Right renal pelvis (tissue), 4 donors: ENCODE data around the gene ALDH1A1. TPM values are rescaled to one million over a fixed set of nuclear protein-coding genes. Genes with fewer than 3 reads are reported as not detected.
"Not testable (repeated sequence)": the region's sequence is repeated elsewhere in the genome, so short reads cannot be mapped to it uniquely, and the experiment has no call there.

Experiments used
- DNase-seq, 4 donors: peaks; one replicate each; pipeline ENCODE4 v3.0.0-alpha.2; 2013; ENCODE audit warnings: low read depth in 4 of 4, low spot score in 3 of 4, missing footprints in 1 of 4
- polyA plus RNA-seq, 4 donors: library from polyadenylated mRNA; unstranded; fragments of 120-200 nt; gene quantifications; one replicate each; pipeline ENCODE4 v1.2.1, GENCODE V29; 2013; ENCODE audit not compliant: insufficient read length in 4 of 4

The ALDH1A1 gene
- polyA plus RNA-seq, 4 donors = 277 to 346 (median 312) TPM

DNA sequence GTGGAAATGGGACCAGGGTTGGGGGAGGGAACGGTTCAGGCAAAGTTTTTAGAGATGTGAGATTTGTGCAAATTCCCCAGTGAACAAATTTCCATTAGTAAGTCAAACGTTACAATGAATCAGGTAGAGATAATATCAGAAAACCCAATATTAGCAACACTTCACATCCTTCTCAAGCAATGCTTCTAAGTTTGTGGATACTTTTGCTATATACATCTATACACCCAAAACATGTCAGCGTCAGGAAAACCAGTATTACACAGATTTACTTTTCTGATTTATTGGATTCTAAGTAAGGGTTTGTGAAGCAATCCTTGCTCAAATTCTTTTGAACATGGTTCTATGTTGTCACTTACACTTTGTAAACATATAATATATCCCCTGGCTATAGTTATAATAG is 6.5 kb downstream of the ALDH1A1 start:
- DNase-seq = no peak

DNA sequence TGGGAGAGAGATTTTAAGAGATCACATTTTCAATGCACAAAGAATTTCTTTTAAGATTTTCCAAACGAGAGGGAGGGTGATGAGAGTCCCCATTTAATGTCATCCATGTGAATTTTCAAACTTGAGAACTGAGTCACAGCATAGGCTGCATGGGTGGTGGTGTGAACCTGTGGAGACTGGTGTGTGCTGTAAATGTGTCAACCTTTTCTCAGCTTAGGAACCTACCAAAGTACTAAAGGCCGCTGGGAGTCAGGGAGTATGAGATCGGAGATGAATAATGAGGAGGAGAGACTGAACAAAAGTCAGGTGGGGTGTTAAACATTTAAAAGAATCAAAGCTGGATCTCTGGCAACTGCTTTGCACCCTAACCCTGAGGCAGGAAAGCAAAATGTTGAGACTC is 7.5 kb downstream of the ALDH1A1 start:
- no peak for DNase-seq

DNA sequence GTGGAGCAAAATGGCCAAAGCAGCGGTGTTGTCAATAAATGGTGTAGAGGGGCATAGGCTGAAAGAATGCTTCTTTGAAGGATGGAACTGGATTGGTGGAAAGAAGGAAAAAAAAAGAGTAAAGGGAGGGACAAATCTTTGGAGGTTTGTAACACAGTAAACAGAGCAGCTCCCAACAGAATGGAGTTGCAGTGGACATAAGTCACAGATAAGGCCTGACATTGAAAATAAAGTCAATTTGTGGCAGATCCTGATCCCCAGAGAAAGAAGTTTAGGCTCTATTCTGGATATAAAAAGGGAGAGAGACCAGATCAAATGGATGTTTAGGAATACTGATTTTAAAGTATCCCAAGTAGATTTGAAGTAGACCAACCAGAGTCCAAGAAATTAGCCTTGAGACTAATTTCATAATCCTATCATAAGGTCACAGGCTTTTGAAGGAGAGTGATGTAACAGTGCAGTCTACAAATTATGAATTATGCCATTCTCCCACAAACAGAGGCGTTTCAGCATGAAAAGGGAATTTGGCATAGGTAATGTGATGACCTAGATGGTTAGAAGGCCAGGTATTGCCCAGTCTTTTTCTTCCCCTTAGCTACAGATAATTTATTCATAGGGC is 8.9 kb downstream of the ALDH1A1 start:
- no peak for DNase-seq

DNA sequence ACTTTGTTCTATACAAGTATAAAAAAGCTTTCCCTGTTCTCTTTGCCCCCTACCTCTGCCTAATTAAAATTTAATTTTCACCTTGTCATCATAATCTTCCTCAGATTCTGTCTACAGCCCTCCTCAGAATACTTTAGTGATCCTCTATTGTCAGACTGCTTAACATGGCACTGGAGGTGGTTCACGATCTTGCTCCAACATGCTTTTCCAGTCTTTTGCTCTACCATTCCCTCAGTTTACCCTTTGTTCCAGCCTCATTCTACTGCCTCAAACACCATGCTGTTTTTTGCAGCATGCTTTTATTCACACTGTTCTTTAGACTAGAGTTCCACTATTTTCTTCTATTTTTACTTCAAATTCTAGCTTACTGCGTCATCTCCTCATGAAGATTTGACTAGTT is 10.4 kb downstream of the ALDH1A1 start:
- no peak for DNase-seq

DNA sequence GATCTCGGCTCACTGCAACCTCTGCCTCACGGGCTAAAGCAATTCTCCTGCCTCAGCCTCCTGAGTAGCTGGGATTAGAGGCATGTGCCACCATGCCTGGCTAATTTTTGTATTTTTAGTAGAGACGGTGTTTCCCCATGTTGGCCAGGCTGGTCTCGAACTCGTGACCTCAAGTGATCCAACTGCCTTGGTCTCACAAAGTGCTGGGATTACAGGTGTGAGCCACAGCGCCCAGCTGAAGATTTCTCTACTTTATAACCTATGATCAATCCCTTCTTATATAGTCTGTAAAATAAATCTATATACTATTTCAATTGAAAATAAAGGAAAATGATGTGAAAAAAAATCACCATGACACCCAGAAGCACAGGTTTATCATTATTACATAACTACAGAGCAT is 13.3 kb downstream of the ALDH1A1 start:
- DNase-seq = not testable (repeated sequence)

DNA sequence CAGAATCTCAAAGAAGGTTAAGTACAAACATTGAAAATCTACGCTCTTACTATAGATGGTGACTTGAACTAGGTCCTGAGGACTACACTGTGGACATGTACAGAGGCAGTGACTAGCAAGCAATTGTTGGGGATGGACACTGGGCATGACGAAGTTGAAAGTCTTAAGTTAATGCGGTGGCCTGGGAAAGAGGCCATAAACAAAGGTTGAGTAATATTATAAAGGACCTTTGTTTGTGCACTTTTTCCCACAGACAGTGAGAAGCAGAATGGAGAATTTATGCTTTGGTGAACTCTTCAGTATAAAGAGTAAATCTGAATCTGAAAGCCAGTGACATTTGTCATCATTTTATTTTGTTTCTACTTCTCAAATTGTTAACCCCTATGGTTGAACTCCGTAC is 15.3 kb downstream of the ALDH1A1 start:
- no peak for DNase-seq

DNA sequence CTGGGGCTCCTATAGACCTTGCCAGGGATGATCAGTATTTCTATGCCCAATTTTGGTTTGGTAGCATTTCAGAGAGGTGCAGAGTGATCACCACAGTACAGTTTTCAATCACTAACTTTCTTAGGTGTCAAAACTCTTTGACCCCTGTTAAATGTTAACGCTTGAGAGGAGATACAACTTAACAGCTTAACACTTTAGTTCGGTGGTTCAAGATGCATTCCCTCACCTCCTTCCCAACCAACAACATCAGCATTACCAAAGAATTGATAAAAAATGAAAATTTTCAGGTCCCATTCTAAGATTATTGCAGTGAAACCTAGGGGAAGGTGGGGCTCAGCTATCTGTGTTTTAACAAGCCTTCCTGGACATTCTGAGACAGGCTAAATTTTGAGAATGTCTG is 16.2 kb downstream of the ALDH1A1 start:
- DNase-seq = no peak

DNA sequence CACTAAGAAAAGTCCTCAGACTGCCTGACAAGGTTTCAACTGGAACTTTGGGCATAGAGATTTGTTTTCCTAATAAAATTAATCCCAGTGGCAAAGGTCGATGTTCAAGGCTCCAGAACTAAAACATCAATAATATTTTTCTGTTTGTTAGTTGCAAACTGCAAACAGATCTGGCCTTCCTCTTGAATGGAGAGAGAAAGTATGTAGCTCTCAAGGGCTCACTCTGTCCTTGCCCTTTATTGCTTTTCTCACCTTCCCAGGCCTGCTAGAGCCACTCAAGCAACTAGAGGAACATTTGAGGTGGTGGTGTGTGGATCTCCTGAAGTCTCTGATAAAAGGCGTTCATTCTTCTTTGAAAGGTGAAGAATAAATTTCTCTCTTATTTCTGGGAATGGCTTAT is 16.6 kb downstream of the ALDH1A1 start:
- no peak for DNase-seq

DNA sequence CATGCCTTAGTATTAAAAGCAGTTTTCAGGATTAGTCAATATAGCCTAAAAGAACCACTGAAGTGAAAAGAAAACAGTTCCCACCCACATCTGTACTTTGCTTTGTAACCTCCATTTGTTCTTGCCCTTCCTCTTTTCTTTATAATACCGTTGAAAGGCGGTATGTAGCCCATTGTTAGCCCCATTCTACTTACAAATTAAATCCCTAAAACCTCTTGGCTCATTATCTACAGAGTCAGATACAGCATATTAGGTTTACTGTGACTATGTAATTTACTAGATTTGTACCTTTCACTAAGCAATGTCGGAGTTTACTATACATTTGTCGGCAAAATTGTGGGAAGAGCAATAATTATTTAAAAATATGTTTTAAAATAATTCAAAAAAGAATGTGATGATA is 17.3 kb downstream of the ALDH1A1 start:
- no peak for DNase-seq

DNA sequence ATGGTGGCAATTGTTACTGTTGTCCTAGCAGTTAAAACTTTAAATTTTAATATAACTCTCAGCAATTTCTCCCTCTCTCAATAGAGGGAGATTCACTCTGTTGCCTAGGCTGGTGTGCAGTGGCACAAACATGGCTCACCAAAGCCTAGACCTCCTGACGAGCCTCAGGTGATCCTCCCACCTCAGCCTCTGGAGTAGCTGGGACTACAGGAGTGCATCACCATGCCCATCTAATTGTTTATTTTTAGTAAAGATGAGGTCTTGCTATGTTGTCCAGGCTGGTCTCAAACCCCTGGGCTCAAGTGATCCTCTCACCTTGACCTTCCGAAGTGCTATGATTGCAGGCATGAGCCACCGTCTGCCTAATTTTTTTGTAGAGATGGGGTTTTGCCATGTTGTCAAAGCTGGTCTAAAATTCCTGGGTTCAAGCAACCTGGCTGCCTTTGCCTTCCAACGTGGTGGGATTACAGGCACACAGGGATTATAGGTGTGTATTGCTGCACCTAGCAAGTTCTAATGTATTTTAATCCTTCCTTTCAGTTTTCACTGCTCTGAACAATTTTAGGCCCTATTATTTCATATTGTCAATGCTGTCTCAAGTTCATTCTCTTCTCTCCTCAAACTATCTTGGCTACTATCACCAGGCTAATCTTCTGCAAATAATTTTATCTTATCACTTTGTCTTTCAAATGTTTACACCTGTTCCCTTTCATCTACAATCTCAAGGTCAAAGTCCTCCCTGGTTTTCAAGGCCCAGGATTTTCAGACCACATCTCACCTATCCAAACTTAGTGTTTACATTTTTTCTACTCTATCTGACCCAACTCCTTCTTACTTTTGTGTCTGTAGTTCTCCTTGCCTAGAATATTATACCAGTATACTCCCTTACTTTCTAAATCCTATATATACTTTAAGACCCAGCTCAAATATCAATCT is 18.9 kb downstream of the ALDH1A1 start:
- DNase-seq = no peak

DNA sequence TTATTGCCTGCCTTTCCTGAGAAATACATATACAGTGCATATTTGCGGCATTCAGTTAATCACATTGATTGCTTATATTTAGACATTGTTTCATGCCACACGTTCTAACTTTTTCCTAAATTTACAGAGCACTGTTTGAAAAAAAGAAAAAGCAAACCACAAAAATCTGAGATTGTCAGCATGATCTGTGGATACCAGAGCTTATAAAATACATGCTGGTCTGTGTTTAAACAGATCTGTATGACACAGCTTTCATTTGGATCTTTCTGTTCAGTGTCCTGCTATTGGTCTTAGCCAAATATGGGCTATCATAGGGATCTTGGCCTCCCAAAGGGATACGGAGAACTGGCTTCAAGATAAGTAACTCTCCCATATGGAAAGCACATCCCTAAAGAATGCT is 20.2 kb downstream of the ALDH1A1 start:
- no peak for DNase-seq

DNA sequence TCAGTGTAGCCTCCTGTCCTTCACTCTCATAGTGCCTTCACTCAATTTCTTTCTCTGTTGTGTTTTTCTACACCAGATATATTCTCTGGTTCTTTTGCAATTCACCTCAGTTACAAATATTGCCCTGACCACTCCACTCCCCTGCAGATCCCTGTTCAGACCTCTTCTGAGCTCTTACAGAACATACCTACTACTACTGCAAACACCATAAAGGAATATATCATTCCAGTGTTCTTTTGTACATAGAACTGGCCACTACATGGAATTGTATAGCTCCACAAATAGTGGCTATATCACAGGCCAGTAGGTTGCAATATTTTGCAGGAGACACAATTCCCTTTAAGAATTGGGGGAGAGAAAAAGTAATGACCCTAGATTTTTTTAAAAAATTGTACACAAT is 21.0 kb downstream of the ALDH1A1 start:
- no peak for DNase-seq

DNA sequence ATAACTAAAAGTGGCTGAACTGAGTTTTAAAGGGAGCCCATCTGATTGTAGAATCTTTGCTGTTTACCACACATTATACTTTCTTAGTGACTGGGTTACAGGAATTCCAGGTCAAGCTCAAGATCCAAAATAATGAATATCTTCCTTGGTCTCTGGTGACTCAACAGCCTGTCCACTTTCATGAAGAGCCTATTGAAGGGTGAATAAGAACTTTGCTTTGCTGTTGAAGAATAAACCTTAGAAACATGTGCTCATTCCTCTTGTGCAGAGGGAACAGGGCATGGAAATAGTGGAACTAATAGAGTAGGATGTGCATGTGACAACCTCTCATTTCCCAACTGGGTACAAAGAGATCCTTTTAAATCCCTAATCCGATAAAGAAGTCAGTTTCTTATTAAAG is 21.4 kb downstream of the ALDH1A1 start:
- no peak for DNase-seq

DNA sequence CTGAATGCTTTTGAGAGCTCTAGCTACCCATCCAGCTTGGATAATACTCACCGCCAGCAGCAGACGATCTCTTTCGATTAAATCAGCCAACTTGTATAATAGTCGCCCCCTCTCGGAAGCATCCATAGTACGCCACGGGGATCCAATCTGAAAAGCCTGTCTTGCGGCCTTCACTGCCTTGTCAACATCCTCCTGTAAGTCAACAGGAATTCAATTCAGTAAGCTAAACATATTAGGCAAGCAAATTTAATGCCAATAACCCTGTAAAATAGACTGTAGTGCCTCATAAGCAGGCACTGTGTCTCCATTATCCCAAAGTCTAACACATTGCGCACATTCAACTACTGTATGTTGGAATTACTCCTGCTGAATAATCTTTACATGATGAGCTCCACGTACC is 22.0 kb downstream of the ALDH1A1 start:
- DNase-seq = no peak

DNA sequence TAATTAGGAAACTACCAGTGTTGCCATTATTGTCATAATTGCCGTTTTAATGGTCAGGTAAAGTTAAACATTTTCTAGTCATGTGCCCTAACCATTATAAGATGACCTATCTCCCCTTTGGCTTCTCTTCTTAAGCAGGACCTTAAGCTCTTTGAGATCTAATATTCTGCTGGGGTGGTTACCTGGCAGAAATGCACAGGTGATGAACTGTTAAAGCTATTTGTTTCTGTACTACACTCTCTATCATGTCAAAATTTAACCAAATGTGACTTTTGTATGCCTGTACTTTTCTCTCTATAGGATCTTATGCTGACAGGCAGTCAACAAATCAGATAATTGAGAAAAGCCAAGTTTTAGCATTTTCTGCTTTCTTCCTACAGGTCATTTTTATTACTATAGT is 23.3 kb downstream of the ALDH1A1 start:
- DNase-seq = no peak

DNA sequence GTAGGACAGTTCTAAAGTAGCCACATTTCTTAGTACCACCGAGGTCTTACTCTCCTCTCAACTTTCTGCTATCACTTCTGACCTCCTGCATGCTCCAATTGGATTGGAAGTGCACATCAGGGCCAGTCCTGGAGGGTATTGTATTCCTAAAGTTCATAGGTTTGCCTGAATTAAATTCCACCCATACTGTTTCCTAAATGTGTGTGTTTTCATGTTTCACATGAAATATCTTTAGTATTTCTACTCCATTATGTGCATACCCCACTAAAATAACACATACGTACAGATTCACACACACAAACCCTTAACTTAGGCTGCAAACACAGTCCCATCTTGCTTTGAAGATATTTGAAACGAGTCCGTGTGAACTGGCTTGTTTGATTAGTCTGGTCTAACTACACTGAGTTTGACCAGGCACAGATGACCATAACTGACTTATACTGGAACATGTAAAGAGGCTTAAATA is 24.8 kb downstream of the ALDH1A1 start:
- DNase-seq = no peak

DNA sequence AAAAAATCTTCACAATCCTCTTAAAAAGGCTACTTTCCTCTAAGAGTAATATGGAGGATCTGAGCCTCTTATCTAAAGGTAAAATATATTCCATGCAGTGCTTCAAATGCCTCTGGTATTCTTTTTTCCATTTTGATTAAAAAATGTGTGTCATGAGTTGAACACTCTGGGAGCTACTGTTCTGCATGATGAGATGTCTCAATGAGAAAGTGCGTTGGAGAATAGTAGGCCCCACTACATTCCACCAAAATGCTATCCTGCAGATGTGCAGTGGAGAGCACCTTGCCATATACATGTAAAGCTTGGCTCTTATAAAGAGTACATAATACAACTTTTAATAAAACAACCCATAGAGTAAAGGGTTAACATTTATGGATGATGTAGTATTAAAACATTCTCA is 26.3 kb downstream of the ALDH1A1 start:
- no peak for DNase-seq

DNA sequence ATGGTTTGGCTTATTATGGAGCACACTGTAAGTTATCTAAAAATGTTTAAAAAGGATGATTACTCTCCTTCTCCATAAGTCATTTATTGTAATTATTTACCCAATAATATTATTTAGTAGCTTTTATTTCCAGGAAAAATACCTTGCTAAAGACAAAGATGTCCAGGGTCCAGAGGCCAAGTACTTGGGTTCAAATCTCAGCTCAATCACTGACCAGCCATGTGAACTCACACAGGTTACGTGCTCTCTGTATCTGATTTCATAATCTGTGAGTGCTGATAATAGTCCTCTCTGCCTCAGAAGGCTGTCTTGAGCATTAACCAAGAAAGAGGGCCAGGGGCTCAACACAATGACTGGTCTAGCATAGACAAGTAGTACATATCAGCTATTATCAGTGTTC is 27.0 kb downstream of the ALDH1A1 start:
- DNase-seq = no peak

DNA sequence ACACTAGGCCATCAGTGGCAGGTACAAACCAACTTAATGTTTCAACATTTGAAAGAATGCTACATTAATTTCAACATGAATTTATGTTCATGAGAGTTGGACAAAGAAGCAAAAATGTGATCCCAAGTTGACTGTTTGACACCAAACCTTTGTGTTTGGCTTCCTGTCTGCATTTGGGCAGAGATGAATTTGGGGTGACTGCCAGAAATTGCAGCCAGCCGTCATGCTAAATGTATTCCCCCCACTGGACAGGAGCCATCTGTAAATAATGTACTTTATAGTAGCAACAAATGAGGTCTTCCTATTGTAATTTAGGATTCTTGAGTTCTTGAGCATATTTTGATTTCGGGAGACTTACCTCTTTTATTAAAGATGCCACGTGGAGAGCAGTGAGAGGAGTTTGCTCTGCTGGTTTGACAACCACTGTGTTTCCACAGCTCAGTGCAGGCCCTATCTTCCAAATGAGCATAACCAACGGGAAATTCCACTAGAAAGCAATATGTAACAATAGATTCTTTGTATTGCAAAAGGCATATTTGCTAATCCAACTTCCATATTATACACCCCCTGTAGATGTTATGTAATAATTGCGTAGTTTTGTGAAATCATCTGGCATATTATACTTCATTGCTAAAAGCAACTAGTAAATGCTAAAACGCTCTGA is 27.6 kb downstream of the ALDH1A1 start:
- no peak for DNase-seq

DNA sequence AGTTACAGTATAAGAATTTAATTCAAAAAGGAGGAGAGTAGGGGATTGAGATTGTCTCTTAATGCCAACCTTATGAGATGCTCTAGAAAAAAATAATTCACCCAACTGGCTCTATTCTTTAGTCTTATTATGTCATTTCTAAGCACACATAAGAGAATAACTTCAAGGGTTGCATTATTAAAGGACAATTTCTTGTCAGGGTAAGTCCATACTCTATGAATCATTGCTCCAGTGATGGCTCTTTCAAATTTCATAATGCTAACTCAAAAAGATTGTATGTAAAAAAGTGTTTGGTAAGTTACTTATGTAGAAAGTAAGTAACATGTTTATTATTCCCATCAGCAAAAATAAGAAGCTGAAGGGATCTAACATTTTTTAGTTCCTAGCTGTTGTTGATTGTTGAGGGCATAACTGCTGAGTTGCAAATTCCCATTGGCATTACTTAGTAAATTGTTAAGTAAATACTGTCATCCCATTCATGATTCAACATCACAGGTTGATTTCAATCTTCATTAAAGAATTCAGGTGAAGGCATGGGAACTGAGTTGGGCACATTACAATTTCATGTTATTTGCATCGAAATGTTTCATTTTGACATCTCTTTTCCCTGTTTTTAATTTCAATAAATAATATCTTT is 28.6 kb downstream of the ALDH1A1 start:
- DNase-seq = no peak

DNA sequence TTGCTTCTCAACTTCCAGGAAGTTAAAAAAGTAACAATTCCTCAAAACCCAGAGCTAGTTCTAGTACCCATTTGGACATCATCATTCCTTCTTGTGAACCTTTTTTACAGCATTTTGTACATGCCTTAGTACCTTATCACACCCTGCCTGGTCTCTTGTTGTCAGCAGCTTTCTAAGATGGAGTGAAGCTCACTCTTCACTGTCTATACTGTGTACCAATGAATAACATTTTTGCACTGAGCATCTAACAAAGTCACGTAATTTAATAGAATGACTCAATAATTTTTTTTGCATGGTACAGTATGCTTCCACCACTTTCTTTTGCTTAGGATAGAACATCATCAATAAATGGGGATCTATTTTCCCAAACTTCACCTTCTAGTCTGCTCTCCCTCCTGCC is 29.8 kb downstream of the ALDH1A1 start:
- DNase-seq = no peak
